T-helper 22 cell (primary cell): Measurements from ENCODE around the gene CDKAL1.
"Not testable (repeated sequence)": the region's sequence is repeated elsewhere in the genome, so short reads cannot be mapped to it uniquely, and the experiment has no call there.

ENCODE experiments used
- DNase-seq: peaks from one replicate; pipeline ENCODE4 v3.0.0-alpha.2; 2020; ENCODE audit warnings: low read depth

The CDKAL1 gene

GRCh38 chr6:20599302-20600051 lies 65.2 kb downstream of the CDKAL1 start:
- no peak for DNase-seq

- DNase-seq = no peak
Measured at GRCh38 chr6:20600831-20601230, 66.6 kb downstream of the CDKAL1 start.

- DNase-seq = no peak
Measured at GRCh38 chr6:20604159-20604558, 69.9 kb downstream of the CDKAL1 start.

GRCh38 chr6:20605061-20605460 lies 70.8 kb downstream of the CDKAL1 start:
- no peak for DNase-seq

- no peak for DNase-seq
Measured at GRCh38 chr6:20605581-20605980, 71.3 kb downstream of the CDKAL1 start.

GRCh38 chr6:20606831-20607230 lies 72.6 kb downstream of the CDKAL1 start:
- no peak for DNase-seq

- DNase-seq = no peak
Measured at GRCh38 chr6:20608356-20608755, 74.1 kb downstream of the CDKAL1 start.

- no peak for DNase-seq
Measured at GRCh38 chr6:20608905-20609304, 74.6 kb downstream of the CDKAL1 start.

GRCh38 chr6:20609924-20610323 lies 75.7 kb downstream of the CDKAL1 start:
- DNase-seq = not testable (repeated sequence)

GRCh38 chr6:20610636-20611370 lies 76.5 kb downstream of the CDKAL1 start:
- no peak for DNase-seq

GRCh38 chr6:20617537-20617936 lies 83.3 kb downstream of the CDKAL1 start:
- DNase-seq = not testable (repeated sequence)

- DNase-seq = no peak
Measured at GRCh38 chr6:20620043-20620442, 85.8 kb downstream of the CDKAL1 start.

GRCh38 chr6:20623761-20624160 lies 89.5 kb downstream of the CDKAL1 start:
- DNase-seq = no peak

GRCh38 chr6:20626165-20626564 lies 91.9 kb downstream of the CDKAL1 start:
- DNase-seq = no peak

GRCh38 chr6:20629509-20629908 lies 95.3 kb downstream of the CDKAL1 start:
- no peak for DNase-seq

GRCh38 chr6:20630136-20630535 lies 95.9 kb downstream of the CDKAL1 start:
- DNase-seq = no peak

GRCh38 chr6:20630617-20631548 lies 96.6 kb downstream of the CDKAL1 start:
- DNase-seq = no peak

- DNase-seq = no peak
Measured at GRCh38 chr6:20631549-20631924, 97.3 kb downstream of the CDKAL1 start.

GRCh38 chr6:20632696-20633095 lies 98.4 kb downstream of the CDKAL1 start:
- DNase-seq = no peak

- no peak for DNase-seq
Measured at GRCh38 chr6:20633566-20634340, 99.5 kb downstream of the CDKAL1 start.

GRCh38 chr6:20639161-20639560 lies 104.9 kb downstream of the CDKAL1 start:
- no peak for DNase-seq

GRCh38 chr6:20640181-20640580 lies 105.9 kb downstream of the CDKAL1 start:
- no peak for DNase-seq
